Trophoblast cell (in vitro differentiated cells and primary cell): ENCODE results near the gene STAC2.

ENCODE experiments used
- DNase-seq, 2 donors: peaks; one replicate each; pipeline ENCODE4 v3.0.0-alpha.2; 2016
- H2AFZ ChIP-seq: 2 replicates; pipeline ENCODE4 v1.6.1; 2013; ENCODE audit warnings: low read length, moderate library complexity, mild to moderate bottlenecking; ENCODE audit not compliant: insufficient read depth, poor library complexity
- H2AK5ac ChIP-seq: 2 replicates; pipeline ENCODE4 v1.6.1; 2013; ENCODE audit warnings: mild to moderate bottlenecking, low read length
- H2BK120ac ChIP-seq: 2 replicates; pipeline ENCODE4 v1.6.1; 2013; ENCODE audit warnings: low read length, mild to moderate bottlenecking, moderate library complexity; ENCODE audit not compliant: insufficient read depth, poor library complexity
- H2BK12ac ChIP-seq: 2 replicates; pipeline ENCODE4 v1.6.1; 2013; ENCODE audit warnings: mild to moderate bottlenecking, low read length, moderate library complexity
- H2BK5ac ChIP-seq: 2 replicates; pipeline ENCODE4 v1.6.1; 2013; ENCODE audit warnings: low read length, low read depth, moderate library complexity, mild to moderate bottlenecking; ENCODE audit not compliant: poor library complexity
- H3K14ac ChIP-seq: 2 replicates; pipeline ENCODE4 v1.6.1; 2013; ENCODE audit warnings: mild to moderate bottlenecking, low read length
- H3K18ac ChIP-seq: 2 replicates; pipeline ENCODE4 v1.6.1; 2013; ENCODE audit warnings: mild to moderate bottlenecking, low read length
- H3K23ac ChIP-seq: 2 replicates; pipeline ENCODE4 v1.6.1; 2013; ENCODE audit warnings: low read length
- H3K27ac ChIP-seq: 2 replicates; pipeline ENCODE4 v1.5.1; 2013; ENCODE audit warnings: low read depth, mild to moderate bottlenecking, inconsistent platforms, low read length, moderate library complexity
- H3K27me3 ChIP-seq: 2 replicates; pipeline ENCODE4 v1.6.1; 2013; ENCODE audit warnings: inconsistent platforms, mild to moderate bottlenecking, low read length, moderate library complexity; ENCODE audit not compliant: insufficient read depth
- H3K36me3 ChIP-seq, 2 experiments: 1 replicate in 1 of 2; 2 replicates in 1 of 2; pipeline ENCODE4 v1.6.1; 2013; ENCODE audit warnings: low read length in 2 of 2, mild to moderate bottlenecking in 2 of 2, moderate library complexity in 1 of 2; ENCODE audit not compliant: insufficient read depth in 2 of 2, control insufficient read depth in 1 of 2
- H3K4ac ChIP-seq: 2 replicates; pipeline ENCODE4 v1.6.1; 2013; ENCODE audit warnings: low read depth, mild to moderate bottlenecking, low read length, moderate library complexity
- H3K4me1 ChIP-seq, 2 experiments: 1 replicate in 1 of 2; 2 replicates in 1 of 2; pipeline ENCODE4 v1.6.1; 2013; ENCODE audit warnings: low read length in 2 of 2, mild to moderate bottlenecking in 2 of 2, moderate library complexity in 1 of 2; ENCODE audit not compliant: insufficient read depth in 2 of 2, control insufficient read depth in 1 of 2
- H3K4me2 ChIP-seq: 2 replicates; pipeline ENCODE4 v1.6.1; 2013; ENCODE audit warnings: inconsistent platforms, mild to moderate bottlenecking, low read length, moderate library complexity
- H3K4me3 ChIP-seq: 2 replicates; pipeline ENCODE4 v1.5.1; 2013; ENCODE audit warnings: mild to moderate bottlenecking, low read depth, low read length, inconsistent platforms
- H3K79me1 ChIP-seq: one replicate; pipeline ENCODE4 v1.6.1; 2013; ENCODE audit warnings: low read length
- H3K79me2 ChIP-seq: 2 replicates; pipeline ENCODE4 v1.6.1; 2013; ENCODE audit warnings: low read length, mild to moderate bottlenecking; ENCODE audit not compliant: control insufficient read depth, insufficient read depth, poor library complexity
- H3K9ac ChIP-seq: 2 replicates; pipeline ENCODE4 v1.6.1; 2013; ENCODE audit warnings: mild to moderate bottlenecking, low read length
- H3K9me3 ChIP-seq: 2 replicates; pipeline ENCODE4 v1.6.1; 2013; ENCODE audit warnings: low read depth, mild to moderate bottlenecking, control low read depth, inconsistent platforms, low read length; ENCODE audit not compliant: insufficient read depth
- H4K12ac ChIP-seq: 2 replicates; pipeline ENCODE4 v1.6.1; 2013; ENCODE audit warnings: low read depth, mild to moderate bottlenecking, low read length, moderate library complexity
- H4K8ac ChIP-seq: 2 replicates; pipeline ENCODE4 v1.6.1; 2013; ENCODE audit warnings: low read depth, mild to moderate bottlenecking, low read length, moderate library complexity
- H4K91ac ChIP-seq: one replicate; pipeline ENCODE4 v1.6.1; 2013; ENCODE audit warnings: low read depth, mild to moderate bottlenecking, low read length, moderate library complexity
- WGBS: extraction: QIAGEN DNeasy Blood & Tissue Kit; methylation state at CpG from one replicate; pipeline ENCODE4 v1.1.7; 2013; ENCODE audit warnings: missing lambda C conversion rate; ENCODE audit not compliant: insufficient read length, insufficient coverage; ENCODE audit errors: extremely low coverage; 5-methylcytosine and 5-hydroxymethylcytosine counted together

Gene STAC2

GRCh38 chr17:39199820-39200069, 26.0 kb downstream of the STAC2 start:
- peak overlapping the region; percentile 78 for H4K12ac ChIP-seq
- H3K18ac ChIP-seq, result no peak overlapping the region
- no CpG with 5 or more reads among the region's 10 CpGs for WGBS
- no peak overlapping the region for H2AK5ac ChIP-seq
- H3K4ac ChIP-seq, result no peak overlapping the region
- no peaks in the 10 kb centered on the region for H3K9me3 ChIP-seq
- H3K27me3 ChIP-seq, result no peaks in the 10 kb centered on the region
- no peak overlapping the region for H2BK5ac ChIP-seq
- H3K27ac ChIP-seq, result no peak overlapping the region
- peak; percentile 82 to 95 for DNase-seq
- no peak overlapping the region for H2BK120ac ChIP-seq
- peak overlapping the region; percentile 50 for H2AFZ ChIP-seq
- peak overlapping the region; percentile 89 for H3K4me2 ChIP-seq
- H3K14ac ChIP-seq, result no peak overlapping the region
- peaks cover 28 to 36% of the 10 kb centered on the region in 2 experiments for H3K36me3 ChIP-seq
- H4K91ac ChIP-seq, result peak overlapping the region; percentile 71
- H3K4me3 ChIP-seq, result no peak overlapping the region
- no peak overlapping the region for H2BK12ac ChIP-seq
- H3K79me1 ChIP-seq, result peaks cover 7% of the 10 kb centered on the region
- H3K23ac ChIP-seq, result no peak overlapping the region
- peaks cover 12 to 20% of the 10 kb centered on the region in 2 experiments for H3K4me1 ChIP-seq
- H4K8ac ChIP-seq, result peak overlapping the region; percentile 92
- peaks cover 9% of the 10 kb centered on the region for H3K79me2 ChIP-seq
- H3K9ac ChIP-seq, result no peak overlapping the region

GRCh38 chr17:39198186-39198566, 27.6 kb downstream of the STAC2 start:
- Histone ChIP-seq H3K9me3 (no peaks in the 10 kb centered on the region), H2BK12ac (no peak overlapping the region), H2BK5ac (no peak overlapping the region), H3K23ac (no peak overlapping the region), H3K36me3 (peaks cover 14 to 20% of the 10 kb centered on the region in 2 experiments), H3K4me2 (peak overlapping the region; percentile 94), H4K8ac (peak overlapping the region; percentile 51), H2BK120ac (no peak overlapping the region), H3K18ac (no peak overlapping the region), H3K4me1 (peaks cover 12 to 21% of the 10 kb centered on the region in 2 experiments), H3K14ac (no peak overlapping the region), H3K79me2 (peaks cover 9% of the 10 kb centered on the region), H4K12ac (peak overlapping the region; percentile 34), H2AK5ac (peak overlapping the region; percentile 23), H3K9ac (no peak overlapping the region), H3K27ac (no peak overlapping the region), H4K91ac (peak overlapping the region; percentile 28), H2AFZ (peak overlapping the region; percentile 17), H3K27me3 (no peaks in the 10 kb centered on the region), H3K4me3 (peak overlapping the region; percentile 53), H3K4ac (no peak overlapping the region), H3K79me1 (peaks cover 7% of the 10 kb centered on the region)
- no CpG with 5 or more reads among the region's 4 CpGs for WGBS
- peak in 1 of 2 donors; percentile 14 for DNase-seq

DNA sequence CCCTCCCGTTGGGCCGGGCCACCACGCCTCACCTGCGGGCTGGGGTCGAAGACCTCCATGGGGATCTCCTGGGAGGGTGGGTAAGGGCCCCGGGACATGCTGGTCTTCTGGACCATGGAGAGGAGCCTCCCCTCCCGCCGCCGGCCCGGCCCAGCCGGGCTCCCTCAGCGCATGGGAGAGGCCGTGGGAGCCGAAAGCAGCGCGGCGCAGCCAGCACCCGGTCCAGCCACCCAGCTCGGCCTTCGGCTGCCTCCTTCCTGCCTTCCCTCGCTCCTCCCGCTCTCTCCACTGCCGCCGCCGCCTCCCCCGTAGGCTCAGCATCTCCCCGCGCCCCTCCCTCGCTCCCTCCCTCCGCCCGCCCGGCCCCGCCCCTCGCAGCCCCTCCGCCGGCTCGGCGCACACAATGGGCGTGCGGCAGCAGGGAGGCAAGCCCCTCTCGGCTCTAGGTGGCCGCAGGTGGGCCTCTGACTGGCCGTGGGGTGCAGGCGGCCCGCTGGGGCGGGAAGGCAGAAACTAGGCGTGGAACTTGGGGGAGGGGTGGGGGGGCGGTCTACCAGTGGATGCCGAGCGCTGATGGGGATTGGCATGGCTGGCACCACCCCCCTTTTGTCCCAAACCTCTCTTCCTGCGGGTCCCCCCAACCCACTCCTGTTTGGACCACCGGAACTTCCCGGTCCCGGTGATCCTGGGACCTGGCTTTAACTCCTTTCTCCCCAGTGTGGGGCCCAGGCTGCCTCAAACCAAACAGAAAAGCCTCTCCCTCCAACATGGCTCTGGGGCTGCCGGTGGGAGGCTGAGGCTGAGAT, 28.2 kb downstream of the STAC2 start, which contains the start of gene CACNB1:
TSS of gene CACNB1 (minus strand) at position 290 of the 806 bp plus-strand sequence. CDS start at position 116, 174 bp downstream.
- peaks cover 12 to 21% of the 10 kb centered on the region in 2 experiments for H3K4me1 ChIP-seq
- peaks cover 7% of the 10 kb centered on the region for H3K79me1 ChIP-seq
- peak within 1 kb of the TSS; percentile 57 for H4K8ac ChIP-seq
- H3K4ac ChIP-seq, result peak within 1 kb of the TSS; percentile 10
- H3K14ac ChIP-seq, result peak within 1 kb of the TSS; percentile 61
- no peak within 1 kb of the TSS for H3K23ac ChIP-seq
- H2BK120ac ChIP-seq, result no peak within 1 kb of the TSS
- DNase-seq, result peak; percentile 25 to 61
- peak within 1 kb of the TSS; percentile 72 for H3K4me3 ChIP-seq
- H3K36me3 ChIP-seq, result peaks cover 11 to 15% of the 10 kb centered on the region in 2 experiments
- no peak within 1 kb of the TSS for H2BK12ac ChIP-seq
- peak within 1 kb of the TSS; percentile 94 for H3K4me2 ChIP-seq
- no peak within 1 kb of the TSS for H3K18ac ChIP-seq
- H3K9me3 ChIP-seq, result no peaks in the 10 kb centered on the region
- peak within 1 kb of the TSS; percentile 28 for H4K91ac ChIP-seq
- H3K9ac ChIP-seq, result peak within 1 kb of the TSS; percentile 74
- peak within 1 kb of the TSS; percentile 19 for H2AFZ ChIP-seq
- no peak within 1 kb of the TSS for H3K27ac ChIP-seq
- no peaks in the 10 kb centered on the region for H3K27me3 ChIP-seq
- peak within 1 kb of the TSS; percentile 34 for H4K12ac ChIP-seq
- H2BK5ac ChIP-seq, result no peak within 1 kb of the TSS
- peaks cover 9% of the 10 kb centered on the region for H3K79me2 ChIP-seq
- no CpG with 5 or more reads among the region's 55 CpGs for WGBS
- peak within 1 kb of the TSS; percentile 23 for H2AK5ac ChIP-seq

DNA sequence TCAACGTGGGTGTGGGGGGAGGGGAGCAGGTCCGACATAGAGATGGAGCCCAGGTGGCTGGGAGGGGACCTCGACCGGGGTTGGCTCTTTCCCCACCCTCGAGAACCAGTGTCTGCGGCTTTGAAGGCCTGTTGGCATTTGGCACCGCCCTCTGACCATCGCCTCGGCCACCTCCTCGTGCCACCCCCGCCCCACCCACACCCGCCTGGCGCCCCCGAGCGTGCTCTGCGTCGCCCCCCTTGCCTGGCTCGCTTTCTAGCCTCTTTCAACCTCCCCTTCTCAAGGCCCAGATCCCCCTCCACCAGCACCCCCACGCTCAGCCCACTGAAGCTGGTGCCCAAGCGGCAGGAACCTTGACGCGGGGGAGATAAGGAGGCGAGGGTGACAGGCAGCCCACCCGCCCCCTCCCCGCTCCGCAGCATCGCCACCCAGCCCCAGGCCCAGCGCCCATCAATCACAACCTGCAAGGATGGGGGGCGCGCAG, 28.9 kb downstream of the STAC2 start:
- Histone ChIP-seq H3K18ac (no peak overlapping the region), H3K36me3 (peaks cover 6 to 8% of the 10 kb centered on the region in 2 experiments), H3K23ac (no peak overlapping the region), H2AFZ (peak overlapping the region; percentile 19), H4K12ac (no peak overlapping the region), H3K4me1 (peaks cover 12 to 21% of the 10 kb centered on the region in 2 experiments), H2BK5ac (no peak overlapping the region), H3K27me3 (no peaks in the 10 kb centered on the region), H2BK12ac (no peak overlapping the region), H3K79me2 (peaks cover 9% of the 10 kb centered on the region), H3K79me1 (peaks cover 7% of the 10 kb centered on the region), H3K4ac (no peak overlapping the region), H4K8ac (peak overlapping the region; percentile 57), H2AK5ac (no peak overlapping the region), H3K27ac (no peak overlapping the region), H3K14ac (peak overlapping the region; percentile 61), H3K9me3 (peaks cover 1% of the 10 kb centered on the region), H4K91ac (peak overlapping the region; percentile 1), H2BK120ac (no peak overlapping the region), H3K9ac (no peak overlapping the region), H3K4me3 (peak overlapping the region; percentile 72), H3K4me2 (peak overlapping the region; percentile 94)
- WGBS, result no CpG with 5 or more reads among the region's 30 CpGs
- no peak for DNase-seq
